Neural progenitor cell (in vitro differentiated cells): ENCODE data around the gene PDCD1.

ENCODE experiments used
- CTCF ChIP-seq: fragments of 200-600 bp; sonication (generic); IDR thresholded peaks from 2 replicates; pipeline ENCODE4 v1.5.1; 2017; ENCODE audit warnings: antibody characterized with exemption, mild to moderate bottlenecking
- EZH2 ChIP-seq: fragments of 200-600 bp; sonication (generic); IDR thresholded peaks from 2 replicates; pipeline ENCODE4 v1.6.1; 2017; ENCODE audit warnings: antibody characterized with exemption, mild to moderate bottlenecking, moderate library complexity
- EZH2phosphoT487 ChIP-seq: fragments of 200-600 bp; sonication (generic); IDR thresholded peaks from 2 replicates; pipeline ENCODE4 v1.6.1; 2017; ENCODE audit warnings: antibody characterized with exemption

GRCh38 chr2:241849616-241850543 lies 8.8 kb downstream of the PDCD1 start:
- TF ChIP-seq CTCF (no peak), EZH2phosphoT487 (no peak), EZH2 (no peak)
